Adipocyte (in vitro differentiated cells): Measurements from ENCODE around the gene RMC1.

Experiments
- DNase-seq: peaks from one replicate; pipeline ENCODE4 v3.0.0-alpha.2; 2015; ENCODE audit warnings: low read depth
- H3K27me3 ChIP-seq: replicated peaks from 2 replicates; pipeline ENCODE4 v1.7.0; 2013; ENCODE audit warnings: mild to moderate bottlenecking, low read length, moderate library complexity; ENCODE audit not compliant: control insufficient read depth, insufficient read depth
- H3K36me3 ChIP-seq: 2 replicates; pipeline ENCODE4 v1.7.0; 2013; ENCODE audit warnings: low read length, mild to moderate bottlenecking, moderate library complexity; ENCODE audit not compliant: control insufficient read depth, insufficient read depth, severe bottlenecking
- H3K4me1 ChIP-seq: 2 replicates; pipeline ENCODE4 v1.7.0; 2013; ENCODE audit warnings: mild to moderate bottlenecking, low read length, moderate library complexity; ENCODE audit not compliant: control insufficient read depth, insufficient read depth
- H3K4me3 ChIP-seq: 2 replicates; pipeline ENCODE4 v1.7.0; 2013; ENCODE audit warnings: mild to moderate bottlenecking, low read length, moderate library complexity
- H3K9ac ChIP-seq: 2 replicates; pipeline ENCODE4 v1.7.0; 2013; ENCODE audit warnings: mild to moderate bottlenecking, low read length, moderate library complexity
- H3K9me3 ChIP-seq: 2 replicates; pipeline ENCODE4 v1.7.0; 2013; ENCODE audit warnings: mild to moderate bottlenecking, low read length, moderate library complexity; ENCODE audit not compliant: control insufficient read depth

Gene RMC1

GRCh38 chr18:23523429-23524212 is 20.3 kb downstream of the RMC1 start:
- H3K9ac ChIP-seq: no peak overlapping the region
- H3K4me3 ChIP-seq: no peak overlapping the region
- H3K36me3 ChIP-seq: peaks cover 86% of the 10 kb centered on the region
- no peaks in the 10 kb centered on the region for H3K27me3 ChIP-seq
- peak; percentile 75 for DNase-seq
- no peaks in the 10 kb centered on the region for H3K9me3 ChIP-seq
- peaks cover 8% of the 10 kb centered on the region for H3K4me1 ChIP-seq

GRCh38 chr18:23524213-23524707 is 20.9 kb downstream of the RMC1 start:
- no peak overlapping the region for H3K4me3 ChIP-seq
- H3K36me3 ChIP-seq: peaks cover 85% of the 10 kb centered on the region
- H3K4me1 ChIP-seq: peaks cover 14% of the 10 kb centered on the region
- no peaks in the 10 kb centered on the region for H3K27me3 ChIP-seq
- no peak overlapping the region for H3K9ac ChIP-seq
- H3K9me3 ChIP-seq: no peaks in the 10 kb centered on the region
- no peak for DNase-seq

- no peak overlapping the region for H3K9ac ChIP-seq
- H3K27me3 ChIP-seq: no peaks in the 10 kb centered on the region
- DNase-seq: no peak
- no peak overlapping the region for H3K4me3 ChIP-seq
- peaks cover 24% of the 10 kb centered on the region for H3K4me1 ChIP-seq
- peaks cover 86% of the 10 kb centered on the region for H3K36me3 ChIP-seq
- no peaks in the 10 kb centered on the region for H3K9me3 ChIP-seq
These were observed 23.3 kb downstream of the RMC1 start for GRCh38 chr18:23526501-23527063.

GRCh38 chr18:23528580-23529472 is 25.5 kb downstream of the RMC1 start:
- Histone ChIP-seq H3K9ac (peak overlapping the region; percentile 8), H3K4me3 (no peak overlapping the region), H3K27me3 (no peaks in the 10 kb centered on the region), H3K9me3 (no peaks in the 10 kb centered on the region), H3K4me1 (peaks cover 24% of the 10 kb centered on the region), H3K36me3 (peaks cover 86% of the 10 kb centered on the region)
- DNase-seq: no peak

GRCh38 chr18:23529604-23530003 is 26.3 kb downstream of the RMC1 start:
- H3K9me3 ChIP-seq: no peaks in the 10 kb centered on the region
- H3K4me3 ChIP-seq: no peak overlapping the region
- H3K36me3 ChIP-seq: peaks cover 86% of the 10 kb centered on the region
- no peak overlapping the region for H3K9ac ChIP-seq
- H3K27me3 ChIP-seq: no peaks in the 10 kb centered on the region
- peaks cover 24% of the 10 kb centered on the region for H3K4me1 ChIP-seq
- DNase-seq: peak; percentile 26

- H3K27me3 ChIP-seq: no peaks in the 10 kb centered on the region
- no peaks in the 10 kb centered on the region for H3K9me3 ChIP-seq
- no peak overlapping the region for H3K4me3 ChIP-seq
- H3K36me3 ChIP-seq: peaks cover 91% of the 10 kb centered on the region
- DNase-seq: no peak
- H3K4me1 ChIP-seq: peaks cover 24% of the 10 kb centered on the region
- no peak overlapping the region for H3K9ac ChIP-seq
These were observed 26.9 kb downstream of the RMC1 start for GRCh38 chr18:23530195-23530594.

- H3K36me3 ChIP-seq: peaks cover 94% of the 10 kb centered on the region
- no peaks in the 10 kb centered on the region for H3K9me3 ChIP-seq
- H3K4me1 ChIP-seq: peaks cover 24% of the 10 kb centered on the region
- H3K4me3 ChIP-seq: no peak overlapping the region
- no peak overlapping the region for H3K9ac ChIP-seq
- no peaks in the 10 kb centered on the region for H3K27me3 ChIP-seq
- no peak for DNase-seq
These were observed 28.6 kb downstream of the RMC1 start for GRCh38 chr18:23531912-23532311.

GRCh38 chr18:23532848-23533247 is 29.5 kb downstream of the RMC1 start:
- Histone ChIP-seq H3K9ac (no peak overlapping the region), H3K4me1 (peaks cover 24% of the 10 kb centered on the region), H3K27me3 (no peaks in the 10 kb centered on the region), H3K9me3 (no peaks in the 10 kb centered on the region), H3K4me3 (no peak overlapping the region), H3K36me3 (peaks cover 94% of the 10 kb centered on the region)
- no peak for DNase-seq

GRCh38 chr18:23534276-23534675 is 31.0 kb downstream of the RMC1 start:
- Histone ChIP-seq H3K9me3 (no peaks in the 10 kb centered on the region), H3K36me3 (peaks cover 100% of the 10 kb centered on the region), H3K4me1 (peaks cover 10% of the 10 kb centered on the region), H3K9ac (no peak overlapping the region), H3K4me3 (no peak overlapping the region), H3K27me3 (no peaks in the 10 kb centered on the region)
- DNase-seq: no peak

- H3K9me3 ChIP-seq: no peaks in the 10 kb centered on the region
- H3K27me3 ChIP-seq: no peaks in the 10 kb centered on the region
- DNase-seq: no peak
- H3K9ac ChIP-seq: no peak overlapping the region
- no peak overlapping the region for H3K4me3 ChIP-seq
- peaks cover 100% of the 10 kb centered on the region for H3K36me3 ChIP-seq
- no peaks in the 10 kb centered on the region for H3K4me1 ChIP-seq
These were observed 32.9 kb downstream of the RMC1 start for GRCh38 chr18:23536204-23536603.

GRCh38 chr18:23537274-23537673 is 34.0 kb downstream of the RMC1 start:
- H3K9me3 ChIP-seq: no peaks in the 10 kb centered on the region
- no peaks in the 10 kb centered on the region for H3K4me1 ChIP-seq
- peaks cover 100% of the 10 kb centered on the region for H3K36me3 ChIP-seq
- no peak overlapping the region for H3K4me3 ChIP-seq
- no peaks in the 10 kb centered on the region for H3K27me3 ChIP-seq
- DNase-seq: no peak
- no peak overlapping the region for H3K9ac ChIP-seq
